GM12891 (cell line): Measurements from ENCODE around the gene TRMT44.

ENCODE experiments used
- DNase-seq: peaks from one replicate; pipeline ENCODE4 v3.0.0; 2011; ENCODE audit warnings: low spot score; ENCODE audit not compliant: insufficient read length
- FAIRE-seq: peaks from 2 replicates; lab custom pipeline; 2011; peaks lifted over from hg19 to GRCh38; lab: Jason Lieb, UNC
- PAX5 ChIP-seq: IDR thresholded peaks from 2 replicates; pipeline ENCODE4 v1.6.1; 2011; ENCODE audit warnings: low read length, moderate library complexity, mild to moderate bottlenecking; ENCODE audit not compliant: insufficient read depth, severe bottlenecking
- POLR2A ChIP-seq: IDR thresholded peaks from 2 replicates; pipeline ENCODE4 v1.6.1; 2011; ENCODE audit warnings: low read depth, low read length, control low read depth
- POLR2AphosphoS5 ChIP-seq: IDR thresholded peaks from 2 replicates; pipeline ENCODE4 v1.6.1; 2011; ENCODE audit warnings: low read depth, low read length, control low read depth
- POU2F2 ChIP-seq: IDR thresholded peaks from 2 replicates; pipeline ENCODE4 v1.6.1; 2011; ENCODE audit warnings: low read depth, mild to moderate bottlenecking, control low read depth, low read length, moderate library complexity
- SPI1 ChIP-seq: IDR thresholded peaks from 2 replicates; pipeline ENCODE4 v1.6.1; 2011; ENCODE audit warnings: low read depth, low read length, control low read depth
- TAF1 ChIP-seq: IDR thresholded peaks from 2 replicates; pipeline ENCODE4 v1.6.1; 2011; ENCODE audit warnings: low read depth, low read length, control low read depth

The TRMT44 gene

DNA sequence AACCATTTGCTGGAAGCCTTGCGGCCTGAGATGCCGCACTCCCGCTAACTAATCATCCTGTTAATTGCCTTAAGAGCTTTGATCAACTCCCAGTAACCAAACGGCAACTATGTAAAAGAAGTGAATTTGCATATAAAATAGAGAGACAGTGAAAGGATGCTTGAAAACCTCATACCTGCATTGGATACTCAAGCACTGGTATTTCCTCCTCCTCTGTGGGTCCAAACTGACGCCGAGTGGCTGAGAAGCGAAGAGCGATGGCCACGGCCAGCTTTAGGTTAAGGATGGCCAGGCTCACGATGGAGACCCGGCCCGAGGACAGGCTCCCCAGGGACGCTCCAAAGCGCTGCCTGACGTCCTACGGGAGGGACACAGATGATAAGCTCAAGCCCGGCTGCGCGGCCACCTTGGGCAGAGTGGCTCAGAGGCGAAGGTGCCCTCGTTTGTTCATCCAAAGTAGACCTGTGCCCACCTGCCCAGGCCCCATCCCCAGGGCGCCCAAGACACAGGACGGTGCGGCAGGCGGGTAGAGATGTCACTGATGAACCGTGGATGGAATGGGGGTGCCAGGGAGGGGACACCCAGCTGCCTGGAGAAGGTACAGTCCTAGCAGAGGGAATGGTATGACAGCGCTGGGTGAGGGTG is 43.7 kb upstream of the TRMT44 start:
- TF ChIP-seq POLR2AphosphoS5: no peak
- no peak for TF ChIP-seq PAX5
- no peak for TF ChIP-seq POLR2A
- TF ChIP-seq SPI1: no peak
- no peak for TF ChIP-seq POU2F2
- no peak for TF ChIP-seq TAF1
- DNase-seq (no peak), FAIRE-seq (no peak)

DNA sequence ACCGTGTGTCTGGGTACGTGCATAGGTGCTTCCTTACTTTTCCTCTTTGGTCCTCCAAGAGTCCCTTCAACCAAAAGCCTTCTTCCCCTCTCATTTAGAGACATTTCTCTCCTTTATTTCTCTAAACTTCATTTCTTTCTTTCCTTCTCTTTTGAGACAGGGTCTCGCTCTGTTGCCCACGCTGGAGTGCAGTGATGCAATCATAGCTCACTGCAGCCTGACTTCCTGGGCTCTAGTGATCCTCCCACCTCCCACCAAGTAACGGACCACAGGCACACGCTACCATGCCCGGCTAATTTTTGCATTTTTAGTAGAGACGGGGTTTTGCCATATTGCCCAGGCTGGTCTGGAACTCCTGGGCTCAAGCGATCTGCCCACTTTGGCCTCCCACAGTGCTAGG is 42.2 kb upstream of the TRMT44 start:
- FAIRE-seq (no peak), DNase-seq (no peak)
- no peak for TF ChIP-seq POLR2AphosphoS5
- peak; percentile 74 for TF ChIP-seq PAX5

DNA sequence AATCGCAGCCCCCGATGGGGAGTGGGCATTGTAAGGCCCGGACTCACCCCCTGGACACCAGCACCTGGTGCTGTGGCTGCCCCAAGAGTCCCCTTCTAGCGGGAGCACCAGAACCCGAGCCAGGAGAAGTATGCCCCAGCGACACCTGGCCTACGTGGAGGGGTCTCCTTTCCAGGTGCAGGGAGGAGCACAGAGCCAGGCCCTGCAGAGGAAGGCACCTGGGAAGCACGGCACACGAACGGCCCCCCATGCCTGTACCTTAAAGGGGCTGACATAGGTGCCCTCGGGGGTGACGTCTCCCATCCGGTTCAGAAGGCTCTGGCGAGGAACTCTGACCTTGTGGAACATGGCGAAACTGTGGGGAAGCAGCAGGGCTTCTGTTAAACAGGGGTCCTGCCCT is 41.3 kb upstream of the TRMT44 start:
- FAIRE-seq (no peak), DNase-seq (no peak)
- TF ChIP-seq POLR2A: no peak
- no peak for TF ChIP-seq PAX5
- TF ChIP-seq POU2F2: no peak
- no peak for TF ChIP-seq SPI1
- no peak for TF ChIP-seq POLR2AphosphoS5
- no peak for TF ChIP-seq TAF1

DNA sequence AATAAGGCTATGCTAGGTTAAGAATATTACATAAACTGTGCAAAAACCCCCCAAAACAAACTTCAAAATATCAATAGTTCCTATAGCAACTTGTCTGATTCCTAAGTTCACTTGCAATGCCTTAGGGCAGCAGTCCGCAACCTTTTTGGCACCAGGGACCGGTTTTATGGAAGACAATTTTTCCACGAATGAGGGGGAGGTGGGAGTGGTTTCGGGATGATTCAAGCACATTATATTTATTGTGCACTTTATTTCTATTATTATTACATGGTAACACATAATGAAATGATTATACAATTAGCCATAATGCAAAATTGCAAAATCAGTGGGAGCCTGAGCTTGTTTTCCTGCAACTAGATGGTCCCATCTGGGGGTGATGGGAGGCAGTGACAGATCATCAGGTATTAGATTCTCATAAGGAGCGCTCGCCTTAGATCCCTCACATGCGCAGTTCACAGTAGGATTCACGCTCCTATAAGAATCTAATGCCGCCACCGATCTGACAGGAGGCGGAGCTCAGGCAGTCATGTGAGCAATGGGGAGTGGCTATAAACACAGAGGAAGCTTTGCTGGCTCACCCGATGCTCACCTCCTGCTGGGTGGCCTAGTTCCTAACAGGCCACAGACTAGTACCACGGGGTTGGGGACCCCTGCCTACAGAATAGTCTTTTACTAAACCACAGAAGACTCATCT is 39.8 kb upstream of the TRMT44 start:
- FAIRE-seq (peak; percentile 5), DNase-seq (no peak)
- TF ChIP-seq TAF1 (no peak), POU2F2 (no peak), PAX5 (no peak), POLR2A (no peak), SPI1 (no peak), POLR2AphosphoS5 (no peak)

DNA sequence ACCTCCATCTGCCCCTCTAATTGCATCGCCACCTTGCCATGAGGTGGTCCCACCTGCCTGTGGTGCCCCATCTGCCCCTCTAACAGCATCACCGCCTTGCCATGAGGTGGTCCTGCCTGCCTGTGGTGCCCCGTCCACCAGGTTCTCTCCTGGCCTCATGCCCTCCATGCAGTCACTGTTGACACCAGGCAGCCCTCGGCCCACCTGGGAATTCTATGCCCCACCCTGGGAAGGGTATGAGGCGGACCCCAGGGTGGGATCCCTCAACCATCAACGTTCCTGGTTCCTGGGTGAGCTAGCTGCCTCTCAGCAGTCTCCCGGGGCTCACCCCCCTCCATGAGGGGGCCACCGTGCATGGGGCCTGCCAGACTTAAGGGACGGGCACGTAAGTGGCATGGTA is 38.9 kb upstream of the TRMT44 start:
- DNase-seq: no peak
- FAIRE-seq: no peak
- TF ChIP-seq POLR2AphosphoS5 (no peak), PAX5 (no peak), TAF1 (no peak), SPI1 (no peak), POLR2A (no peak), POU2F2 (no peak)

DNA sequence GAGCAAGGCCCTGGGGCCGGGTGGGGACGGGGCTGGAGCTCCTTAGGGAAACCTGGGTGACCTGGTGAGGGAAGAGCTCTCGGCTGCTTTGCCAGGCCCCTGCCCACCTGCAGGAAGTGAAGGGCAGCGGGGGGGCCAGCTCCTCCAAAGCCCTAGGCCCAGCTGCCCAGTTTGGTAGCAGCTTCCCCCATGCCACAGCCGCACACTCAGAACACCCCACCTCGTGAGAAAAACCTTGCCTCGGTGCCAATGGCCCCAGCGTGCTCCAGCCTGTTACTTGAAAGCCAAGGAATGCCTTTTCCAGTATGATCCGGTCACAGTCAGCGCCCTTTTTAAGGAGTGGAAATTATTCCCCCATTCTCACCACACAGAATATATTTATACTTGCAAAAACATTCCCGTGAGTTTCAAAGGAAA is 38.4 kb upstream of the TRMT44 start:
- FAIRE-seq (no peak), DNase-seq (no peak)
- no peak for TF ChIP-seq SPI1
- TF ChIP-seq POLR2A: no peak
- TF ChIP-seq POU2F2: no peak
- no peak for TF ChIP-seq PAX5
- no peak for TF ChIP-seq TAF1
- TF ChIP-seq POLR2AphosphoS5: no peak

DNA sequence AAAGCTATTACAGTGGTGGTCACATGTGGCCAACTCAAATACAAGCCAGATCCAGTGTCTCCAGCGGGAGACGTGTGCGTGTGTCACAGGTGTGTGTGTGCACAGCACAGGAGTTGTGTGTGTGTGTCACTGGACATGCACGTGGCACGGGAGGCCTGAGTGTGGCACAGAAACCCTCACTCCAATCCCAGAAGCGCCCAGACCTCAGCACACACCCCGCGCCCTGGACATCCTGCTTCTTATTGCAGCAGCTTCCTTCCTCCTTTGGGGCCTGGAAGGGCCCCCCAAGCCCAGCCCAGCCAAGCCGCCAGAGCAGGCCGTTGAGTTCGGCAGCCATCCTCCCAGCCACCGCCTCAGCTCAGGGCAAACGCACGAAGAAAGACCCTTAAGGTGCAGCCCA is 37.9 kb upstream of the TRMT44 start:
- TF ChIP-seq TAF1: no peak
- TF ChIP-seq POU2F2: no peak
- TF ChIP-seq POLR2AphosphoS5: no peak
- TF ChIP-seq PAX5: no peak
- TF ChIP-seq POLR2A: no peak
- TF ChIP-seq SPI1: no peak
- FAIRE-seq: no peak

DNA sequence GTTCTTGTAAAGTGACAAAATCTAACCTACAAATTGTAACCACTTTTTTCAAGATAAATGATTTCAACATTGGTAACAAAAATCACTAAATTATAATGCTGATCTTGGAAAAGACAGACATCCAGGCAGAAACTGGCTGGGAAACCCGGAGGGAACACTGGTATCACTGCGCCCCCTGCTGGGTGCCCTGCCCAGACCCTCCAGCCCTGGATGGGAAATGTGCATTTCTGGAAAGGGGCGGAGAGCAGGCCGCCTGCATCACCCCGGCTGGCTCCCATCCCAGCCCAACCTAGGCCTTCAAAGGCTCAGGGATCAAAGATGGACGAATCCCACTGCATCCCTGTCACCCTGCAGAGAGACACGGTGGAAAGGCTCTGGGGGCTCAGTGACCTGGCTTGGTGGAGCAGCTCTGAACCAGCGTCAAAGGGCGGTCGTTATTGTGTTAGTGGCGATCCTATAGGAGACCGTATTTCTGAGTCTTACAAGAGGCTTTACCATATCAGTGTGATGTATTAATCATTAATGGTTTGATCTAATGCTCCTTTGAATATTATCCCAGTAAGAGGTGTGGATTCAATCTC is 37.3 kb upstream of the TRMT44 start:
- FAIRE-seq: peak; percentile 54
- no peak for TF ChIP-seq POLR2A
- TF ChIP-seq SPI1: no peak
- peak; percentile 72 for DNase-seq

More for the DNA sequence above, 37.9 kb upstream of the TRMT44 start:
- DNase-seq: no peak

DNA sequence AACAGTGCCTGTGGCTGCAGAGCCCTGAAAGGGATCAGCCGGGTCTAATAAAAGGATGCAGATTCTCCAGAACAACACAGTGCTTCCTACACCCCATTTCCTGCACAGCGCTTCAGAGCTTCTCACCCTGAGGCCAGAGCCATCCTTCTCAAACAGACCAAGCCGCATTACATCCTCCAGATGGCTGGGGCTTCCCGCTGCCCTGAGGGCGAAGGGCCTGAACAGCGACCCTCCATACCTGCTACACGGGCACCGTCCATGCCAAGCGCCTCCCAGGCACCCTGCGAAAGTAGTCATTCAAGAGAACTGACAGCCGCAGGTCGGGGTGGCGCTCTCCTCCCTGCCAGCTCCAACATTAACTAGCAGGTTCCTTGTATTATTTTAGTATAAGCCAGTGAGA is 36.6 kb upstream of the TRMT44 start:
- FAIRE-seq (no peak), DNase-seq (no peak)
- TF ChIP-seq TAF1 (no peak), POLR2A (no peak), POLR2AphosphoS5 (no peak), PAX5 (no peak), SPI1 (no peak), POU2F2 (no peak)

DNA sequence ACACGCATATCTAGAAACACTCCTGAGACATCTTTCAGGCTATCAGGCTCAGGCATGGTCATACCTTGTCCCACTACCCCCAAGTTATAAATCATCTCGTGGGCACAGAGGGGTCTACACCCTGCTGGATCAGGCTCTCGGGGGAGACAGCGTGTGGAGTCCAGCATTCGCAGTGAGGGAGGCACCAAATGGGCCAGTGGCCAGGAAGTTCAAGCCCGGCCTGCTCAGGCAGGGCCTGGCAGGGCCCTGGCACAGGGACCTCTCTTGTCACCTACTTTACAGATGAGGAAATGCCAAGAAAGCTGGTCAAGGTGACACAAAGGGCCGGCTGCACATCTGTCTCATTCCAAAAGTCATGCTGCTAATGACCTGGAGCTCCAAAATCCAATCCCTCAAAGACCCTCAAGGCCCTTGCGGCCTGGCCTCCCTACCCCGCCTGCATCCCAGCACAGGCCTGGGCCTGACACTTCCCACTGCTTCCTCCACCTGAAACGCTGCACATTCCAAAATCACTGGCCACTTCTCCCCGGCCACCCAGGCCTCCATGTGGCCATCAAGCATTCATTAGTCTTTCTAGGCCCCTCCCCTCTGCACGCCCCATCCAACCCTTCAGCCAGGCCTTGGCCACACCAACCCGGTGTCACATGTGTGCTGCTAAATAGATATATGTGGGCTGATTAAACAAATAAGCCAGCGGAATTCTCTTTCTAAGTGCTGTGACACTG is 35.6 kb upstream of the TRMT44 start:
- no peak for TF ChIP-seq POU2F2
- TF ChIP-seq POLR2A: no peak
- no peak for TF ChIP-seq SPI1
- TF ChIP-seq TAF1: no peak
- no peak for TF ChIP-seq POLR2AphosphoS5
- TF ChIP-seq PAX5: no peak
- DNase-seq (no peak), FAIRE-seq (no peak)
